CD4-positive, alpha-beta T cell treated with Interleukin-17A for 4 hours (primary cell): ENCODE data around the gene CNP.

Experiments used
- DNase-seq: peaks from one replicate; pipeline ENCODE4 v3.0.0-alpha.2; 2020; ENCODE audit warnings: mixed read lengths

CNP gene

DNA sequence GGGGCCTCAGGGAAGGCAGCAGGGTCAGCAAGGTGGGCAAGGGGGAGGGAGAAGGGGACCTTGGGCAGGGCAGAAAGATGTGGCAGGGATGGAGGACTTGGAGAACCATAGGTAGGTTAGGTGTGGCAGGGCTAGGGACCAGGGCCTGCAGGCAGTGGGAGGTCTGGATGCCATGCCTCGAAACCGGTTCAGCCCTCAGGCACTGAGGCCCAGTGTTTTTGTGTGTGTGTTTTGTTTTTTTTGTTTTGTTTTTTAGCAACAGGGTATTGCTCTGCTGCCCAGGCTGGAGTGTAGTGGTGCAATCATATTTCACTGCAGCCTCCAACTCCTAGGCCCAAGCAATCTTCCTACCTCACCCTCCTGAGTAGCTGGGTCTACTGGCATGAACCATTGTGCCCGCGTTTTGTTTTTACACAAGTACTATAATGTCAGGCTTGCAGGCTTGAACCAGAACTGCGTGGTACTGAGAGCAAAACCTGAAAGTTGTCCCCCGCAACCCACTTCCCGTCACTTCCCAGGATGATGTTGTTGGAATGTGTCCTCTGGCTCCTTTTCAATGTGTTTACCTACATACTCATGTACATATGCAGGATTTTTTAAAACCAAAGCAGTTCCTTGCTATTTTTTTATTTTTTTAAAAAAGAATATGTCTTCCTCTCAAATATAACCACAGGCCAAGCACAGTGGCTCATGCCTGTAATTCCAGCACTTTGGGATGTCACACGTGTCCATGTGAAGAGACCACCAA, 23.8 kb upstream of the CNP start:
- DNase-seq = no peak

DNA sequence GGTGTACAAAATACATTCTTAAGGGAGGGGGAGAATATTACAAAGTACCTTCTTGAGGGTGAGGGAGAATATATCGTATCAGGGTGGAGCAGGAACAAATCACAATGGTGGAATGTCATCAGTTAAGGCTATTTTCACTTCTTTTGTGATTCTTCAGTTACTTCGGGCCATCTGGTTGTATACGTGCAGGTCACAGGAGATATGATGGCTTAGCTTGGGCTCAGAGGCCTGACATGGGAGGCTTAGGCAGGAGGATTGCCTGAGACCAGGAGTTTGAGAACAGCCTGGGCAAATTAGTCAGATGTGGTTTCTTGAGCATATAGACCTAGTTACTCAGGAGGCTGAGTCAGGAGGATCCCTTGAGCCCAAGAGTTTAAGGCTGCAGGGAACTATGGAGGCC, 23.1 kb upstream of the CNP start:
- DNase-seq = no peak

DNA sequence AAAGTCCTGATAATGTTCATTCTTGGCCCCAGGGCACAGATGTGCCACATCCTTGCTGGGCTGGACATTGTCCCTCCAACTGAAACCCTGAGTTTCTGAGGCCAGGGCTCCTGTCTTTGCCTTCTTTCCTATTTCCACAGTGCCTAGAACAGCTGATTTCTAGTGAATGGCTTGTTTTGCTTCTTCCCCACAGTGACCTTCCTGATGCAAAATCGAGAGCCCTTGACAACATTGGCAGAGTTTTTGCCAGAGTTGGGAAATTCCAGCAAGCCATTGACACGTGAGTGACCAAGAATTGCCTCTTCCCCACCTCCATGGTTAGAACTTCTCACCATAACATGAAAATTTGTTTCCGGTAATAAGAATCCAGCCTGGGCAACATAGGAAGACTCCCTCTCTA, 21.7 kb upstream of the CNP start:
- no peak for DNase-seq

DNA sequence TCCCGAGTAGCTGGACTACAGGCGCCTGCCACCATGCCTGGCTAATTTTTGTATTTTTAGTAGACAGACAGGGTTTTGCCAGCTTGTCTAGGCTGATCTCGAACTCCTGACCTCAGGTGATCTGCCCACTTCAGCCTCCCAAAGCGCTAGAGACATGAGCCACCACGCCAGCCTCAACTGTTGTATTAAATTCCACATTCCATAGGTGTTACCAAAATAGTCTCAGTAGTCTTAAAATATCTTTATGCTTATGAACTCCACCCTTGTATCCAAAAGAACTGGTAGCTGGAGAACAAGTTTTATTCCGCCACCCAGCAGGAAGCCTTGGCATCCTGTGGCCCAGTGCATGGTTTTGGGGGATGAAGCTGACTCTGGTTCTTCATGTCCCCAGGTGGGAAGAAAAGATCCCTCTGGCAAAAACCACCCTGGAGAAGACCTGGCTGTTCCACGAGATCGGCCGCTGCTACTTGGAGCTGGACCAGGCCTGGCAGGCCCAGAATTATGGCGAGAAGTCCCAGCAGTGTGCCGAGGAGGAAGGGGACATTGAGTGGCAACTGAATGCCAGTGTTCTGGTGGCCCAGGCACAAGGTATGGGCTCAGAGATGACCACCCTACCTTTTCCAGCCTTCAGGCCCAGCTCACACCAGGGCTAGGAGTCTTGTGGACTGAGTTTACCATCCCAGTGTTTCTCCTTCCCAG, 17.7 kb upstream of the CNP start:
- no peak for DNase-seq

DNA sequence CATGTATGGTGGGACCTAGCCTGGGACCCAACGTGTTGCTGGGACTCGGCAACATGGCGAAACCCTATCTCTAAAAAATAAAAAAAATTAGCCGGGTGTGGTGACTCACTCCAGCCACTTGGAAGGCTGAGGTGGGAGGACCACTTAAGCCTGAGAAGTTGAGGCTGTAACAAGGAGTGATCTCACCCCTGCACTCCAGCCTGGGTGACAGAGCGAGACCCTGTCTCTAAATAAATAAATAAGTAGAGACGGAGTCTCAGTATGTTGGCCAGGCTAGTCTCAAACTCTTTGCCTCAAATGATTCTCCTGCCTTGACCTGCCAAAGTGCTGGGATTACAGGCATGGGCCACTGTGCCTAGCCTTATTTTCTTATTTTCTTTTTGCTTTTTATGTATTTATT, 10.1 kb upstream of the CNP start:
- DNase-seq = no peak

GRCh38 chr17:41957031-41957868, 9.3 kb upstream of the CNP start:
- DNase-seq = no peak

DNA sequence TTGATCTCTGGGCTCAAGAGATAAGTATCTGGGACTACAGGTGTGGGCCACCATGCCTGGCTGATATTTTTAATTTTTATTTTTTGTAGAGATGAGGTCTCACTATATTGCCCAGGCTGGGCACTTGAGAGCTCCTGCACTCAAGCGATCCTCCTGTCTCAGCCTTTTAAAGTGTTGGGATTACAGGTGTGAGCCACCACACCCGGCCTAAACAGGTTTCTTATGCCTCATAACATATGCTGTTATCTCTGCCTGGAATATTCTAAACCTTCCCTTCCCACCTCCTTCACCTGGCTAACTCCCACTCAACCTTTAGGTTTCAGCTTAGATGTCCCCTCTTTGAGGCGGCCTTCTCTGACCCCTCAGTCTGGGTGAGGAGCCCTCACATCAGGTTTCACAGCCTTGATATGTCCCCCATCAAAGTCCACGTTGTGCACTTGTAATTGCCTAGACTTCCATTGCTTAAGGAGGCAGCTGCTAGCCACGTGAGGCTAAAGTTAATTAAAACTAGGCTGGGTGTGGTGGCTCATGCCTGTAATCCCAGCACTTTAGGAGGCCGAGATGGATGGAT, 8.6 kb upstream of the CNP start:
- no peak for DNase-seq

DNA sequence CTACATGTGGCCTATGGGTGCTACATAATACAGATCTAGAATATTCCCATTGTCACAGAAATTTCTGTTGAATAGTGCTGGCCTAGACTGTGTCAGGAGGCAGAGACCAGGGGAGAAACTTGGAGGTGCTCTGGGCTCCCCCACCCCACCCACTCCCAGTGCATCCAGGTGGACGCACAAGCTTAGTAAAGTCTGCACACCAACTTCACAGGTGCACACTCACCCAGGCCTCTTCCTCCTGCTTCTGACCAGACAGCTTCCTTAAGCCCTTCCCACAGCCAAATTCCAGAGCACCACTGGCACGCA, 7.6 kb upstream of the CNP start:
- no peak for DNase-seq

DNA sequence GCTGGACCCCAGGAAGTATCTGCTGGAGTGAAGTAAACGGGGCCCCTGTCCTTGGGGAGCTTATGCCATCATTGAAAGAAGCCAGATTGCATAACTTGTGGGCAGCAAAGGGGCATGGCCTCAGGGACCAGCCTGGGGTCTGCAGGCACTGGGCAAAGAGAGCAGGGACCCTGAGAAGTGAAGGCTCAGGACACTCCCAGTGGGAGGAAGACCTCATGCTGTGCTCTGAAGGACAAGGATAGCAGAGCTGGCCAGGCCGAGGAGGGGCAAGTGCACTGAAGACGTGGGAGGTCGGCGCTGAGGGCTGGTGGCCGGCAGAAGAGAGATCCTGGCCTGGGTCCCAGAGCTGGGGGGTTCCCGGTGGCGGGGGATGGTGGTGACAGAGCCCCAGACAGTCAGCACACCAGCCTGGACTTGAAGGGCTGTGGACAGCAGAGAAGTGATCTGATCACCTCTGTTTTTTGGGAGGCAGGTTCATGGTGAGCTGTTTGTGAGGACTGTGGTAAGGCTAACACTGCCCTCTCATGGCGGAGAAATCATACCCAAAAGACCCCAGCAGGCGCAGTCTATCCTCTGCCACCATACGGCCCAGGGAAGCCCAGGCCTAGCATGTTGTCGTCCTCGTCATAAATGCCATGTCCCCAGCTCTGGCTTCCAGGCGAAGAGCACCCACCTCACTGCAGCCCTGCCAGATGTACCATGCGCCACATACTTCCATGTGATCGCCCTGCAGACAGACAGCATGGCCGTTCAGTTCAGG, 7.1 kb upstream of the CNP start:
- no peak for DNase-seq

GRCh38 chr17:41962111-41962510, 4.5 kb upstream of the CNP start:
- DNase-seq = no peak

DNA sequence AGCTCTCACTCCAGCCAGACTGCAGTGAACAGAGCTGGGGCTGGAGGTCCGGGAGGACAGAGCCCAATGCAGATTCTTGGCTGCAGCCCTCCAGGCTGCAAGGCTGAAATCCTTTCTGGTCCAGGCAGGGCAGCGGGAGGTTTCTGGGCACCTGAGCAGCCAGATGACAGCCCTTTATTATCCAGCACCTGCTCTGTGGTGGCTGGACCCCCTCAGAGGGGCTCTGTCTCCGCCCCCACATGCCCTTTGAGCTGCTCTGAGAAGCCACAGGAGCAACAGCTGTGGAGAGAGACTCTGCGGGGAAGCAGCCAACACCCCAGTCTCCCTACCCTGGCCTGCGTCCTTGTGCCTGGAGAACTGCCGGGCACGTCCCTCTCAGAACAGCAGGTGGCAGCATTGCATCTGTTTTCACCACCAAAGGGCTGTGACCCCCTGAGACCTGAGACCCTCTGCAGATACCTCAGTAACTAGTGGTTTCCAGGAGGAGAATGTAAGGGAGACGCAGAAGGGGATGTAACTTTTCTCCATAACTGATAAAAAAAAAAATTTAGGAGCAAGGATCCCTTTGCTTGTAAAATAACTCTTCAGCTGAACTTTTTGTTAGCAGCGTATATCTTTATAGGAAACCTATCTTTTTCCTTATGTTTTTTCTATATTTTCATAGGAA, 3.7 kb upstream of the CNP start:
- peak; percentile 79 for DNase-seq

- DNase-seq = peak; percentile 80
Observed at GRCh38 chr17:41965694-41966462, 717 bp upstream of the CNP start.

GRCh38 chr17:41967141-41967920, 736 bp downstream of the CNP start:
- DNase-seq = peak; percentile 53

- DNase-seq = no peak
Observed at GRCh38 chr17:41967921-41968578, 1.5 kb downstream of the CNP start.

DNA sequence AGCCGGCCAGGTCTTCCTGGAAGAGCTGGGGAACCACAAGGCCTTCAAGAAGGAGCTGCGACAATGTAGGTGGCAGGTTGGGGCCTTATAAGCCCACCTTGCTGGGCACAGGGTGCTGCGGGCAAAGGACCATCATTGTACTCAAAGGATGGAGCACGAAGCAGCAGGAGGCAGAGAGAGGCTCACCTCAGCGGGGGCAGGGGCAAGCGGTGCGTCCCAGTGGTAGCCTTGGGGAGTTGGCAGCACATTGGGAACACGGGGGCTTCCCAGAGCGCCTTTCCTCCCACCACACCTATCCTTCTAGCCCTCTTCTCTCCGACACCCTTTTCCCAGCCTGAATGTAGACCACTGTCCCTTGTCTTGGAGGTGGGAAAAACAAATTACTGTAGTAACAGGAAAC, 2.1 kb downstream of the CNP start:
- no peak for DNase-seq

- DNase-seq = no peak
Observed at GRCh38 chr17:41970901-41971331, 4.3 kb downstream of the CNP start.

DNA sequence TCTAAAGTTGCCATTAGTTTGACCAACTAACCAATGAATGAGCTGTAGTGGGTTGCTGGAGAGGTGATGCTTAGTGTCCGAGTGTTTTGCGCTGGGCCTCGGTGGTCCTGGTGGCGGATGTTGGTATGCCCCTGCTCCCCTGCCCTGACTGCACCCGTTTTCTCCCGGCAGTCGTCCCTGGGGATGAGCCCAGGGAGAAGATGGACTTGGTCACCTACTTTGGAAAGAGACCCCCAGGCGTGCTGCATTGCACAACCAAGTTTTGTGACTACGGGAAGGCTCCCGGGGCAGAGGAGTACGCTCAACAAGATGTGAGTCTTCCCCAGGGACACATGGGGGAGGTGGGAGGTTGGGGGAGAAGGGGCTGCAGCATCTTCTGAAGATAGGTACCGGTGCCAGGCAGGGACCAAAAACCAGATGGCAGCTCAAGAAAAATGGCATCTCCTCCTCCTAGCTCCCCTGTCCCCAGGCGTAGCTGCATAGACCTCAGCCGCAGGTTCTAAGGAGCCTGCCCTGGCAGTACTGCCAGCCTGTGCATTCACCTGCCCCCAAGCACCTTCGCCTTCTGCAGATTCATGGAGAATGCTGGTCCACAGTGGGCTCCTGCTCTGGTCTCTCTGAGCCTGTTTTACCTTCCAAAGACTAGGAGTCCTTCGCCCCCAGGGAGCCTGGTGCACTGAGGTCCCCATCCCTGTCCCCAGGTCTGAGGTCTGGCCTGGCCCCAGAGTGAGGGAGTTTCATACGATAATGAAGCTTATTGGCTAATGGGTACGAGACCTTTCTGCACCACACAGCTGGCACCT, 5.3 kb downstream of the CNP start:
- no peak for DNase-seq

GRCh38 chr17:41972571-41973407, 6.2 kb downstream of the CNP start:
- DNase-seq = no peak
